HG02588 (cell line): Measurements from ENCODE around the gene CC2D1B.

Experiments used
- ATAC-seq: cut with Tn5 transposase; IDR thresholded peaks from one replicate; pipeline ENCODE4 v1.9.1; 2021; ENCODE audit warnings: mild to moderate bottlenecking, moderate library complexity; ENCODE audit not compliant: unreplicated experiment

Gene CC2D1B

DNA sequence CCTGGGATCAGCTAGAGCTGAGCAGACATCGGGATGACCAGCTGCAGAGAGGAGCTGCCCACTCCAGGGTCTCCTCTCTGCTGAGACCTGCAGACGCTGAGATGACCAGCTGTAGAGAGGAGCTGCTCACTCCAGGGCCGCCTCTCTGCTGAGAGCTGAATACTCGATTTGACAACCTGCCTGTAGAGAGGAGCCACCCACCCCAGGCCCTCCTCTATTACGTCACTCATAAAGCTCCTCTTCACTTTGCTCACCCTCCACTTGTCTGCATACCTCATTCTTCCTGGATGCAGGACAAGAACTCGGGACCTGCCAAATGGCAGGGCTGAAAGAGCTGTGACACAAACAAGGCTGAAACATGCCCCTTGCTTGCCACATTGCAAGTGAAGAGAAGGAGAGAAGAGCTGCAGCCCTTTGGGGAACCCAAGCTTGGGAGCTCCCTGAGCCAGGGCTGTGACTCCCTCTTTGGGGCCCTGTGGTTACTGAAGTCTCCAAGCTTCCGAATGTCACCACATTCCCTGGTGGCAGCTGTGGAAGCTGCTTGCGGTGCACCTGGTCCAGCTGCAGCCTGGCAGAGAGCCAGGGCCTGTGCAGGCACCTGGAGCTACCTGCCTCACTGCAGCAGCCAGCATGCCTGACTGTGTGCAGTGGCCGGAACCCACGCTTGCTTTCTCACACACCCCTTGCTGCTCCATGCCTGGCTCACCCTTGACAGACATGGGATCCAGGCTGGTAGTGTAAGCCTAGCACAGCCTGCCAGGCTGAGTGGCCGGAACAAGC is 59.6 kb downstream of the CC2D1B start:
- ATAC-seq = no peak

DNA sequence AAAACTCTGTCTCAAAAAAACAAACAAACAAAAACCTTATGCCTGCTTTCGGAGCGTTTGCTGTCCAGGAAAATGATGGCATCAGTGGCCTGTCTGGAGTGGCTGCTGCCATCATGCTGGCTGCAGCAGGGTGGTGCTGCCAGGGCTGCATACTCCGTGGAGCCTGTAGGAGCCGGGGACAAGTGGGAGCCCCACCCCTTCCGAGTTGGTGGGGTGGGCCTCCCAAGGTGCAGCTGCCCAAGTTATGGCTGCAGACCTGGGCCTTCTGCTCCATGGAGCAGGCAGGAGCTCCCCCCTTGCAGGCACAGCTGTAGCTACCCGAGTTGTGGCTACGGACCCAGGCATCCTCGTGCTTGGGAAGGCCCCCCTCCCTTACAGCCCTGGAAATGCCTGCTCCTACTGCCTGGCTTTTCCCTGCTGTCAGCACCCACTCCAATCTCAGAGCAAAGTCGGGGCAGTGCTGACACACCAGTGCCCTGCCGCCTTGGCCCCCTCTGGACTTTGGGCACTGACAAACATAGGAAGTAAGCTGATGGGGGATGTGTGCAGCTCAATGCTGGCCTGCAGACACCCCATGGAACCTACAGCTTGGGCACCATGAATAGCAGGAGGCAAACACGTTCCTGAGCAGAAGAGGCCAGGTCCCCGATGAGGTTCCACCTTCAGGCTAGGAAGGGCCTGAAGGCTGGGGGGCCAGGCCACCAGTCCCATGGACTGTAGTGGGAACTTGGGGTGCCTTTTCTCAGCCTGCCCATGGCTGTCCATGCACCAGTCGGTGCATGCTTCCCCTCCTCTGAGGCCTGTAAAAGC is 60.4 kb downstream of the CC2D1B start:
- no peak for ATAC-seq
